NCI-H82 treated with DMSO at 0.1 percent for 48 hours (cell line): ENCODE measurements around the gene CDH7.

Experiments used
- DNase-seq: peaks from one replicate; lab custom pipeline; 2025; ENCODE audit not compliant: unreplicated experiment; lab: John Stamatoyannopoulos, UW

Gene CDH7

GRCh38 chr18:65906621-65907034 lies 155.8 kb downstream of the CDH7 start:
- no peak for DNase-seq

GRCh38 chr18:65907281-65907680 lies 156.5 kb downstream of the CDH7 start:
- DNase-seq = no peak

GRCh38 chr18:65919018-65919417 lies 168.2 kb downstream of the CDH7 start:
- no peak for DNase-seq

- DNase-seq = no peak
Observed at GRCh38 chr18:65919663-65920062, 168.9 kb downstream of the CDH7 start.

- DNase-seq = no peak
Observed at GRCh38 chr18:65922103-65922502, 171.3 kb downstream of the CDH7 start.

GRCh38 chr18:65924904-65925303 lies 174.1 kb downstream of the CDH7 start:
- no peak for DNase-seq

GRCh38 chr18:65934874-65935273 lies 184.1 kb downstream of the CDH7 start:
- DNase-seq = peak; percentile 33

- no peak for DNase-seq
Observed at GRCh38 chr18:65936678-65937077, 185.9 kb downstream of the CDH7 start.

- no peak for DNase-seq
Observed at GRCh38 chr18:65937180-65937579, 186.4 kb downstream of the CDH7 start.

- DNase-seq = peak; percentile 15
Observed at GRCh38 chr18:65938592-65939372, 188.0 kb downstream of the CDH7 start.
